OCI-M2 (cell line): ENCODE data around the gene RPL9.
"Not testable (repeated sequence)": the region's sequence is repeated elsewhere in the genome, so short reads cannot be mapped to it uniquely, and the experiment has no call there.

ENCODE experiments used
- DNase-seq: peaks from one replicate; lab custom pipeline; 2025; ENCODE audit not compliant: unreplicated experiment; lab: John Stamatoyannopoulos, UW

Gene RPL9

GRCh38 chr4:39458505-39459300 lies at the start of gene RPL9, which contains the start of gene LIAS:
Gene RPL9 (minus strand): TSS chr4:39458922. CDS start chr4:39458439, 483 bp downstream.
Gene LIAS (plus strand): TSS chr4:39459056. CDS start chr4:39459118, 62 bp downstream.
- peak; percentile 88 for DNase-seq

- no peak for DNase-seq
These were observed 46.9 kb upstream of the RPL9 start for GRCh38 chr4:39505581-39505980.

GRCh38 chr4:39504538-39504937 lies 45.8 kb upstream of the RPL9 start:
- no peak for DNase-seq

- DNase-seq: not testable (repeated sequence)
These were observed 43.9 kb upstream of the RPL9 start for GRCh38 chr4:39502664-39503035.

GRCh38 chr4:39502019-39502663 lies 43.4 kb upstream of the RPL9 start:
- no peak for DNase-seq

- DNase-seq: no peak
These were observed 40.0 kb upstream of the RPL9 start for GRCh38 chr4:39498727-39499020.

GRCh38 chr4:39497909-39498726 lies 39.4 kb upstream of the RPL9 start:
- no peak for DNase-seq

- no peak for DNase-seq
These were observed 36.9 kb upstream of the RPL9 start for GRCh38 chr4:39495446-39496213.

- DNase-seq: no peak
These were observed 35.6 kb upstream of the RPL9 start for GRCh38 chr4:39494354-39494753.

GRCh38 chr4:39490322-39490721 lies 31.6 kb upstream of the RPL9 start:
- no peak for DNase-seq

GRCh38 chr4:39486221-39486804 lies 27.6 kb upstream of the RPL9 start:
- no peak for DNase-seq

- DNase-seq: no peak
These were observed 26.0 kb upstream of the RPL9 start for GRCh38 chr4:39484582-39485272.

GRCh38 chr4:39480902-39481695 lies 22.4 kb upstream of the RPL9 start:
- no peak for DNase-seq

- DNase-seq: no peak
These were observed 21.5 kb upstream of the RPL9 start for GRCh38 chr4:39480251-39480650.

GRCh38 chr4:39476187-39476895 lies 17.6 kb upstream of the RPL9 start:
- no peak for DNase-seq

- no peak for DNase-seq
These were observed 13.7 kb upstream of the RPL9 start for GRCh38 chr4:39472396-39472795.

- no peak for DNase-seq
These were observed 11.7 kb upstream of the RPL9 start for GRCh38 chr4:39470402-39470801.

GRCh38 chr4:39469429-39470077 lies 10.8 kb upstream of the RPL9 start:
- DNase-seq: peak; percentile 20
